ENCODE data around the gene GLI3.

The GLI3 gene

GRCh38 chr7:42238709-42239366, 1.8 kb upstream of the GLI3 start:
- in situ Hi-C loops (cut with HindIII; ENCODE audit: low sequenced_read_pairs) = no loop called here
- no peak for TF ChIP-seq CTCF (IDR thresholded peaks at IDR 0.05; ENCODE audit: low read depth, low read length)
- peak; percentile 68 for DNase-seq (ENCODE audit: low read depth, low spot score)
- no peak overlapping the region for H3K4me3 ChIP-seq (ENCODE audit: low read depth, low read length)

- no peak for TF ChIP-seq CTCF (IDR thresholded peaks at IDR 0.05; ENCODE audit: low read depth, low read length)
- peak; percentile 73 for DNase-seq (ENCODE audit: low read depth, low spot score)
- H3K4me3 ChIP-seq (ENCODE audit: low read depth, low read length) = peak overlapping the region; percentile 81
- in situ Hi-C loops (cut with HindIII; ENCODE audit: low sequenced_read_pairs) = no loop called here
Measured at GRCh38 chr7:42237811-42238541, 967 bp upstream of the GLI3 start.

GRCh38 chr7:42236266-42236975, 588 bp downstream of the GLI3 start:
- DNase-seq (ENCODE audit: low read depth, low spot score) = peak; percentile 73
- in situ Hi-C loops (cut with HindIII; ENCODE audit: low sequenced_read_pairs) = no loop called here
- no peak for TF ChIP-seq CTCF (IDR thresholded peaks at IDR 0.05; ENCODE audit: low read depth, low read length)
- H3K4me3 ChIP-seq (ENCODE audit: low read depth, low read length) = peak overlapping the region; percentile 81

- peak; percentile 24 for DNase-seq (ENCODE audit: low read depth, low spot score)
- TF ChIP-seq CTCF (IDR thresholded peaks at IDR 0.05; ENCODE audit: low read depth, low read length) = no peak
- in situ Hi-C loops (cut with HindIII; ENCODE audit: low sequenced_read_pairs) = no loop called here
- peak overlapping the region; percentile 81 for H3K4me3 ChIP-seq (ENCODE audit: low read depth, low read length)
Measured at GRCh38 chr7:42235741-42236161, 1.3 kb downstream of the GLI3 start.

GRCh38 chr7:42234736-42235135, 2.3 kb downstream of the GLI3 start:
- in situ Hi-C loops (cut with HindIII; ENCODE audit: low sequenced_read_pairs) = no loop called here
- DNase-seq (ENCODE audit: low read depth, low spot score) = no peak
- H3K4me3 ChIP-seq (ENCODE audit: low read depth, low read length) = no peak overlapping the region
- TF ChIP-seq CTCF (IDR thresholded peaks at IDR 0.05; ENCODE audit: low read depth, low read length) = no peak

- no peak for TF ChIP-seq CTCF (IDR thresholded peaks at IDR 0.05; ENCODE audit: low read depth, low read length)
- in situ Hi-C loops (cut with HindIII; ENCODE audit: low sequenced_read_pairs) = no loop called here
- peak; percentile 62 for DNase-seq (ENCODE audit: low read depth, low spot score)
- H3K4me3 ChIP-seq (ENCODE audit: low read depth, low read length) = no peak overlapping the region
Measured at GRCh38 chr7:42233695-42234331, 3.2 kb downstream of the GLI3 start.

Data from astrocyte of the spinal cord (primary cell).